Chondrocyte (in vitro differentiated cells): ENCODE measurements around the gene MAP2. TPM values are rescaled to one million over a fixed set of nuclear protein-coding genes. Genes with fewer than 3 reads are reported as not detected.

ENCODE experiments used
- DNase-seq: peaks from one replicate; pipeline ENCODE4 v3.0.0; 2021; ENCODE audit warnings: mixed read lengths, low spot score
- H3K27ac Mint-ChIP-seq: one replicate; pipeline ENCODE4 v1.8.0; 2021; ENCODE audit warnings: mild to moderate bottlenecking, moderate library complexity, mixed read lengths; ENCODE audit not compliant: unreplicated experiment
- H3K27me3 Mint-ChIP-seq: 2 replicates; pipeline ENCODE4 v1.8.0; 2021; ENCODE audit warnings: low read depth, mixed read lengths
- H3K36me3 Mint-ChIP-seq: 2 replicates; pipeline ENCODE4 v1.8.0; 2021; ENCODE audit warnings: low read depth, mixed read lengths
- H3K4me1 Mint-ChIP-seq: 2 replicates; pipeline ENCODE4 v1.8.0; 2021; ENCODE audit warnings: low read depth, mild to moderate bottlenecking, mixed read lengths
- H3K4me3 Mint-ChIP-seq: one replicate; pipeline ENCODE4 v1.8.0; 2021; ENCODE audit warnings: mild to moderate bottlenecking, moderate library complexity, mixed read lengths; ENCODE audit not compliant: unreplicated experiment
- H3K9me3 Mint-ChIP-seq: 2 replicates; pipeline ENCODE4 v1.8.0; 2021; ENCODE audit warnings: low read depth, mixed read lengths
- CTCF ChIP-seq: fragments of 200-600 bp; sonication (generic); IDR thresholded peaks from 2 replicates; pipeline ENCODE4 v1.5.0; 2021; ENCODE audit warnings: antibody characterized with exemption, mild to moderate bottlenecking, moderate library complexity
- total RNA-seq: library from RNA; stranded (reverse); gene quantifications from 3 replicates; pipeline ENCODE4 v1.2.1, GENCODE V29; 2021

Gene MAP2
- total RNA-seq, 1 donor from 2014 or later = 13.9 TPM

- no peaks in the 10 kb centered on the region for H3K27me3 Mint-ChIP-seq
- no peak overlapping the region for H3K27ac Mint-ChIP-seq
- H3K4me3 Mint-ChIP-seq = no peak overlapping the region
- no peaks in the 10 kb centered on the region for H3K9me3 Mint-ChIP-seq
- no peak for TF ChIP-seq CTCF
- DNase-seq = no peak
- H3K36me3 Mint-ChIP-seq = no peaks in the 10 kb centered on the region
- H3K4me1 Mint-ChIP-seq = peaks cover 4% of the 10 kb centered on the region
Measured at GRCh38 chr2:209619782-209620181, 195.9 kb downstream of the MAP2 start.

GRCh38 chr2:209624192-209624938 lies 200.5 kb downstream of the MAP2 start:
- Mint-ChIP-seq H3K4me3 (no peak overlapping the region), H3K9me3 (no peaks in the 10 kb centered on the region), H3K27ac (no peak overlapping the region), H3K27me3 (no peaks in the 10 kb centered on the region), H3K4me1 (peaks cover 3% of the 10 kb centered on the region), H3K36me3 (no peaks in the 10 kb centered on the region)
- DNase-seq = no peak
- no peak for TF ChIP-seq CTCF

GRCh38 chr2:209629597-209629996 lies 205.8 kb downstream of the MAP2 start:
- TF ChIP-seq CTCF = no peak
- H3K9me3 Mint-ChIP-seq = no peaks in the 10 kb centered on the region
- H3K27ac Mint-ChIP-seq = no peak overlapping the region
- H3K4me3 Mint-ChIP-seq = no peak overlapping the region
- no peaks in the 10 kb centered on the region for H3K36me3 Mint-ChIP-seq
- peaks cover 6% of the 10 kb centered on the region for H3K27me3 Mint-ChIP-seq
- no peak for DNase-seq
- peaks cover 14% of the 10 kb centered on the region for H3K4me1 Mint-ChIP-seq

- no peaks in the 10 kb centered on the region for H3K9me3 Mint-ChIP-seq
- H3K36me3 Mint-ChIP-seq = no peaks in the 10 kb centered on the region
- no peak for DNase-seq
- TF ChIP-seq CTCF = no peak
- peaks cover 22% of the 10 kb centered on the region for H3K4me1 Mint-ChIP-seq
- H3K27ac Mint-ChIP-seq = no peak overlapping the region
- no peak overlapping the region for H3K4me3 Mint-ChIP-seq
- peaks cover 6% of the 10 kb centered on the region for H3K27me3 Mint-ChIP-seq
Measured at GRCh38 chr2:209633911-209634310, 210.1 kb downstream of the MAP2 start.

GRCh38 chr2:209636076-209636475 lies 212.2 kb downstream of the MAP2 start:
- no peaks in the 10 kb centered on the region for H3K9me3 Mint-ChIP-seq
- no peak overlapping the region for H3K4me3 Mint-ChIP-seq
- TF ChIP-seq CTCF = no peak
- H3K36me3 Mint-ChIP-seq = no peaks in the 10 kb centered on the region
- no peak overlapping the region for H3K27ac Mint-ChIP-seq
- peaks cover 6% of the 10 kb centered on the region for H3K27me3 Mint-ChIP-seq
- DNase-seq = no peak
- H3K4me1 Mint-ChIP-seq = peaks cover 7% of the 10 kb centered on the region
